Activated CD4-positive, alpha-beta T cell treated with anti-CD3 and anti-CD28 coated beads for 1 hour (primary cell): ENCODE measurements around the gene SHLD1.
A peak's percentile ranks its signal among the peaks of the same experiment; 100 is the strongest.
"Not testable (repeated sequence)": the region's sequence is repeated elsewhere in the genome, so short reads cannot be mapped to it uniquely, and the experiment has no call there.

ENCODE experiments used
- DNase-seq: peaks from one replicate; pipeline ENCODE4 v3.0.0-alpha.2; 2020

SHLD1 gene

GRCh38 chr20:5749952-5750779, at the start of gene SHLD1:
Gene SHLD1, plus strand, starts transcription at chr20:5750401. Its CDS starts 22,465 bp downstream, at chr20:5772866.
- peak; percentile 66 for DNase-seq

GRCh38 chr20:5702339-5702738, 47.9 kb upstream of the SHLD1 start:
- DNase-seq = not testable (repeated sequence)

- no peak for DNase-seq
Measured at GRCh38 chr20:5703681-5704101, 46.5 kb upstream of the SHLD1 start.

GRCh38 chr20:5705827-5706226, 44.4 kb upstream of the SHLD1 start:
- DNase-seq = no peak

- no peak for DNase-seq
Measured at GRCh38 chr20:5706797-5707196, 43.4 kb upstream of the SHLD1 start.

GRCh38 chr20:5710551-5710950, 39.6 kb upstream of the SHLD1 start:
- DNase-seq = no peak

GRCh38 chr20:5714261-5715041, 35.8 kb upstream of the SHLD1 start:
- peak; percentile 59 for DNase-seq

GRCh38 chr20:5715071-5715841, 34.9 kb upstream of the SHLD1 start:
- DNase-seq = no peak

GRCh38 chr20:5716953-5717352, 33.2 kb upstream of the SHLD1 start:
- no peak for DNase-seq

GRCh38 chr20:5718896-5719595, 31.2 kb upstream of the SHLD1 start:
- no peak for DNase-seq

- no peak for DNase-seq
Measured at GRCh38 chr20:5719861-5720403, 30.3 kb upstream of the SHLD1 start.

- DNase-seq = no peak
Measured at GRCh38 chr20:5720696-5721095, 29.5 kb upstream of the SHLD1 start.

- not testable (repeated sequence) for DNase-seq
Measured at GRCh38 chr20:5721356-5721755, 28.8 kb upstream of the SHLD1 start.

GRCh38 chr20:5722927-5723326, 27.3 kb upstream of the SHLD1 start:
- DNase-seq = no peak

- not testable (repeated sequence) for DNase-seq
Measured at GRCh38 chr20:5725183-5725463, 25.1 kb upstream of the SHLD1 start.

- DNase-seq = no peak
Measured at GRCh38 chr20:5727018-5727515, 23.1 kb upstream of the SHLD1 start.

GRCh38 chr20:5729348-5729747, 20.9 kb upstream of the SHLD1 start:
- no peak for DNase-seq

- no peak for DNase-seq
Measured at GRCh38 chr20:5730131-5730530, 20.1 kb upstream of the SHLD1 start.

- no peak for DNase-seq
Measured at GRCh38 chr20:5731753-5732366, 18.3 kb upstream of the SHLD1 start.

GRCh38 chr20:5734602-5735001, 15.6 kb upstream of the SHLD1 start:
- no peak for DNase-seq

GRCh38 chr20:5735845-5736510, 14.2 kb upstream of the SHLD1 start:
- no peak for DNase-seq
